Measurements from ENCODE around the gene CAPN8.
"Not testable (repeated sequence)": the region's sequence is repeated elsewhere in the genome, so short reads cannot be mapped to it uniquely, and the experiment has no call there.

CAPN8 gene

DNA sequence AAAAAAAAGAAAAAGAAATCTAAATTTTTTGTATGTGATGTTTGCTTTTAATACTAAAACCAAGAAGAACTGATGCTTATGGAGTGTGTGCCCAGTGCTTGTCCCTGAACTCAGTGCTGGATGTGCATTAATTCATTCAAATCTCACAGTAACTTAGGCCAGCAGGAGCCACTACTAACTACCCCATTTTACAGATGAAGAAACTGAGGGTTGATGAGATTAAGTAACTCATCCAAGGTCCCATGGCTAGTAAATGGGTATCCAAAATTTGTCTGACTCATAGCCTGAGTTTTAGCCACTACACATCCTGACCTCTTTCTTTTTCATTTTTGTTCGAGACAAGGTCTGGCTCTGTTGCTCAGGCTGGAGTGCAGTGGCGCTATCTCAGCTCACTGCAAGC, 144.4 kb downstream of the CAPN8 start:
- H3K4me1 ChIP-seq (ENCODE audit: control insufficient read depth, insufficient read depth, low read length): no peaks in the 10 kb centered on the region
- H3K9me3 ChIP-seq (ENCODE audit: control insufficient read depth, insufficient read depth, low read length): no peaks in the 10 kb centered on the region
- no peak overlapping the region for H3K27ac ChIP-seq (ENCODE audit: low read depth, low read length)
- no peak overlapping the region for H3K9ac ChIP-seq (ENCODE audit: low read depth, low read length)
- H3K27me3 ChIP-seq (ENCODE audit: control insufficient read depth, insufficient read depth, low read length): no peaks in the 10 kb centered on the region
- no peak overlapping the region for H3K4me3 ChIP-seq (ENCODE audit: low read depth, low read length)
- H3K36me3 ChIP-seq (ENCODE audit: control insufficient read depth, insufficient read depth, low read length): no peaks in the 10 kb centered on the region

DNA sequence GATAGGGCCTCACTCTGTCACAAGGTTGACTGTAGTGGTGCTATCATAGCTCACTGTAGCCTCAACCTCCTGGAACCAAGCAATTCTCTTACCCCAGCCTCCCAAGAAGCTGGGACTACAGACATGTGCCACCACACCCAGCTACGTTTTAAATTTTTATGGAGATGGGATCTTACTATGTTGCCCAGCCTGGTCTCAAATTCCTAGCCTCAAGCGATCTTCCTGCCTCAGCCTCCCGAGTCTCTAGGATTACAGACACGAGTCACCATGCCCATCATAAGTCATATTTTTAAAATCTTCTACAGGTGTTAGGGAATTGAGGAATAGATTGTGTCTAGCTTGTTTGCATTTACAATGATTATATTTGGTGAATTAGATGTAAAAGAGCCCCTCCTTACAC, 145.3 kb downstream of the CAPN8 start:
- Histone ChIP-seq H3K9me3 (ENCODE audit: control insufficient read depth, insufficient read depth, low read length) (no peaks in the 10 kb centered on the region), H3K9ac (ENCODE audit: low read depth, low read length) (no peak overlapping the region), H3K36me3 (ENCODE audit: control insufficient read depth, insufficient read depth, low read length) (no peaks in the 10 kb centered on the region)

DNA sequence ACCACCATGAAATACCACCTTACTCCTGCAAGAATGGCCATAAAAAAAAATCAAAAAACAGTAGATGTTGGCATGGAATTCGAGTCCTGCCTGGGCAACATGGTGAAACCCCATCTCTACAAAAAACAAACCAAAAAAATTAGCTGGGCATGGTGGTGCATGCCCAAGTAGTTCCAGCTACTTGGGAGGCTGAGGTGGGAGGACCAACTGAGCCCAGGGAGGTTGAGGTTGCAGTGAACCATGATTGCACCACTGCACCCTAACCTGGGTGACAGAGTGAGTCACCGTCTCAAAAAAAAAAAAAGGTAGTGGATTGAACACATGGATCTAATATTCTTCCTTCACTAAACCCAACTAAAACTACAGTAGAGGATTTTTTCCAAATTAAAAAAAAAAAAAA, 146.4 kb downstream of the CAPN8 start:
- no peak overlapping the region for H3K27ac ChIP-seq (ENCODE audit: low read depth, low read length)
- no peaks in the 10 kb centered on the region for H3K4me1 ChIP-seq (ENCODE audit: control insufficient read depth, insufficient read depth, low read length)
- H3K4me3 ChIP-seq (ENCODE audit: low read depth, low read length): no peak overlapping the region
- H3K27me3 ChIP-seq (ENCODE audit: control insufficient read depth, insufficient read depth, low read length): no peaks in the 10 kb centered on the region
- no peak overlapping the region for H3K9ac ChIP-seq (ENCODE audit: low read depth, low read length)
- no peaks in the 10 kb centered on the region for H3K36me3 ChIP-seq (ENCODE audit: control insufficient read depth, insufficient read depth, low read length)
- no peaks in the 10 kb centered on the region for H3K9me3 ChIP-seq (ENCODE audit: control insufficient read depth, insufficient read depth, low read length)

More for the DNA sequence above, 145.3 kb downstream of the CAPN8 start:
- no peaks in the 10 kb centered on the region for H3K4me1 ChIP-seq (ENCODE audit: control insufficient read depth, insufficient read depth, low read length)
- H3K27me3 ChIP-seq (ENCODE audit: control insufficient read depth, insufficient read depth, low read length): no peaks in the 10 kb centered on the region
- no peak overlapping the region for H3K27ac ChIP-seq (ENCODE audit: low read depth, low read length)
- H3K4me3 ChIP-seq (ENCODE audit: low read depth, low read length): no peak overlapping the region

DNA sequence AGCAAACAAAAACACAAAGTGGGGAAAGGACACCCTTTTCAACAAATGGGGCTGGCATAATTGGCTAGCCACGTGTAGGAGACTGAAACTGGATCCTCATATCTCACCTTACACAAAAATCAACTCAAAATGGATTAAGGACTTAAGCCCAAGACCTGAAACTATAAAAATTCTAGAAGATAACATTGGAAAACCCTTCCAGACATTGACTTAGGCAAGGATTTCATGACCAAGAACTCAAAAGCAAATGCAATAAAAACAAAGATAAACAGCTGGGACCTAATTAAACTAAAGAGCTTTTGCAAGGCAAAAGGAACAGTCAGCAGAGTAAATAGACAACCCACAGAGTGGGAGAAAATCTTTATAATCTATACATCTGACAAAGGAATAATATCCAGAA, 146.9 kb downstream of the CAPN8 start:
- H3K9ac ChIP-seq (ENCODE audit: low read depth, low read length); H3K4me3 ChIP-seq (ENCODE audit: low read depth, low read length); H3K27me3 ChIP-seq (ENCODE audit: control insufficient read depth, insufficient read depth, low read length); H3K27ac ChIP-seq (ENCODE audit: low read depth, low read length); H3K9me3 ChIP-seq (ENCODE audit: control insufficient read depth, insufficient read depth, low read length); H3K4me1 ChIP-seq (ENCODE audit: control insufficient read depth, insufficient read depth, low read length); H3K36me3 ChIP-seq (ENCODE audit: control insufficient read depth, insufficient read depth, low read length): not testable (repeated sequence)

DNA sequence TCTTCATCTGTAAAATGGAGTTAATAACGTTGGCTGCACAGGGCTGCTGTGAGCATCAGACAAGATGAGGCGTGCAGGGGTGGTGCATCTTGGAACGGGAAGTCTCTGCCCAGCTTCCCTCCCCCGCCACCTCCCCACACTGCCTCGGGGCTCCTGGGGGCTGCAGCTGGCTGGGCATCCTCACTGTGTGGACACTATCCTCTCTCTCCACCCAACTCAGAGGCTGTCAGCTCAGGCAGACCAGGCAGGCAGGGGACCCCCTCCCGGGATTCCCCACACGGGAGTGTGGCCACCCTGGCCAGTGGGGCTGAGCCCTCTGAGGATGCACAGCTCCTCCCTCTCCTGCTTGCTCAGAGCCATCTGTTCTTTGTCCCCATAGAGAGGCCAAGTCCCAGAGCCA, 149.6 kb downstream of the CAPN8 start:
- Histone ChIP-seq H3K9ac (ENCODE audit: low read depth, low read length) (no peak overlapping the region), H3K9me3 (ENCODE audit: control insufficient read depth, insufficient read depth, low read length) (no peaks in the 10 kb centered on the region), H3K27ac (ENCODE audit: low read depth, low read length) (no peak overlapping the region), H3K36me3 (ENCODE audit: control insufficient read depth, insufficient read depth, low read length) (no peaks in the 10 kb centered on the region), H3K4me3 (ENCODE audit: low read depth, low read length) (no peak overlapping the region), H3K27me3 (ENCODE audit: control insufficient read depth, insufficient read depth, low read length) (no peaks in the 10 kb centered on the region), H3K4me1 (ENCODE audit: control insufficient read depth, insufficient read depth, low read length) (no peaks in the 10 kb centered on the region)

DNA sequence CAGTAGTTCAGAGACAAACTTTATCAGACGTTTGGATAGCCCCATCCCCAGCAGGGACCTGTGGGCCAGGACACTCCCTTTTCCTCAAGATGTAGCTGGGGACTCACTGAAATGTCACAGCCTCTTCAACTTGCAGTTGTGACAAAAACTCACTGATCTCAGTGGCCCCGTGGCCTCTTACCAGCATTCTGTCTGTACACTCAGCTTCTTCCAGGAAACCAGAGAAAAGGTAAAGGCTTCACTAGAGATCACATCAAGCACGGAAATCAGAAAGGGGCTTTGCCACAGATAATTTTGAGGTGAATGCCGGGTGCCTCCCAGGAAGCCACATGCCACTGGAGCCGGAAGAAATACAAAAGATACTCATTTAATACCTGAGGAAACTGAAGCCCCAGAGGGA, 150.1 kb downstream of the CAPN8 start:
- no peak overlapping the region for H3K4me3 ChIP-seq (ENCODE audit: low read depth, low read length)
- no peaks in the 10 kb centered on the region for H3K4me1 ChIP-seq (ENCODE audit: control insufficient read depth, insufficient read depth, low read length)
- H3K9ac ChIP-seq (ENCODE audit: low read depth, low read length): no peak overlapping the region
- H3K27me3 ChIP-seq (ENCODE audit: control insufficient read depth, insufficient read depth, low read length): no peaks in the 10 kb centered on the region
- H3K9me3 ChIP-seq (ENCODE audit: control insufficient read depth, insufficient read depth, low read length): no peaks in the 10 kb centered on the region
- H3K36me3 ChIP-seq (ENCODE audit: control insufficient read depth, insufficient read depth, low read length): no peaks in the 10 kb centered on the region
- H3K27ac ChIP-seq (ENCODE audit: low read depth, low read length): no peak overlapping the region

DNA sequence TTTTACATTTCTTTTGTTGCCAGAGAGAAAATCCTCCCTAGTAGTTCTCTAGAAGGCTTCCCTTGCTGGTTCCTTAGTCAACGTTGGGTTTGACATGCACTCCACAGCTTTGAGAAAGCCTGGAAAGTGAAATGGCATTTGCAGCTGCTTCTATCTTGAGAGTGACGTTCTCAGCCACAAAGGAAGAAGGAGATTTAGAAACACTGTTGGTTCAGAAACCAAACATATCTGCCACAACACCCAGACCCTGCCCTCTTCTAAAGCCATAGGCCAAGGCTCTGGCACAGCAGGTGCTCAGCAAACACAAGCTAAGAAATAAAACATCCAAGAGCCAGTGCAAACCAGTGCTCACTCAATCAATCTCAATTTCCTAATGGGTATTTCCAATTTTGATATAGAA, 150.9 kb downstream of the CAPN8 start:
- Histone ChIP-seq H3K27ac (ENCODE audit: low read depth, low read length) (no peak overlapping the region), H3K4me1 (ENCODE audit: control insufficient read depth, insufficient read depth, low read length) (no peaks in the 10 kb centered on the region), H3K9ac (ENCODE audit: low read depth, low read length) (no peak overlapping the region), H3K36me3 (ENCODE audit: control insufficient read depth, insufficient read depth, low read length) (no peaks in the 10 kb centered on the region), H3K9me3 (ENCODE audit: control insufficient read depth, insufficient read depth, low read length) (no peaks in the 10 kb centered on the region), H3K4me3 (ENCODE audit: low read depth, low read length) (no peak overlapping the region), H3K27me3 (ENCODE audit: control insufficient read depth, insufficient read depth, low read length) (no peaks in the 10 kb centered on the region)

DNA sequence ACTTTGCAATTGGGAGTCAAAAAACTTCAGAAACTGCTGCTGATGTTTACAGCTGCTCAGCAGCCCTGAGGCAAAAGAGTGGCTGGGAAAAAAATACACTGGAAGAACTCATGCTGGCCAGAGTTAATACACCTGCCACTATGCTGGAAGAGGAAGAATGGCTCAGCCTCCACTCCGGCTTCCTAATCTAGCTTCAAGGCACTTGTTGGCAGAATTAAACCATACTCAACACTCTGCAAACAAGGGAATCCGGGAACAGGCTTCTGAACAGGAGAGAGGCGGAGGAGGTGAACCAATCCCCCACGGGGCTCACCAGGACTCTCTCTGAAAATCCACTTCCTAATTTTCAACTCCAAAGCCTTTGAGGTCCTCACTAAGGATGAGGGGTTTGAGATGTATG, 152.2 kb downstream of the CAPN8 start:
- Histone ChIP-seq H3K9me3 (ENCODE audit: control insufficient read depth, insufficient read depth, low read length) (no peaks in the 10 kb centered on the region), H3K36me3 (ENCODE audit: control insufficient read depth, insufficient read depth, low read length) (no peaks in the 10 kb centered on the region), H3K27ac (ENCODE audit: low read depth, low read length) (no peak overlapping the region), H3K4me3 (ENCODE audit: low read depth, low read length) (no peak overlapping the region), H3K4me1 (ENCODE audit: control insufficient read depth, insufficient read depth, low read length) (no peaks in the 10 kb centered on the region), H3K9ac (ENCODE audit: low read depth, low read length) (no peak overlapping the region), H3K27me3 (ENCODE audit: control insufficient read depth, insufficient read depth, low read length) (no peaks in the 10 kb centered on the region)

DNA sequence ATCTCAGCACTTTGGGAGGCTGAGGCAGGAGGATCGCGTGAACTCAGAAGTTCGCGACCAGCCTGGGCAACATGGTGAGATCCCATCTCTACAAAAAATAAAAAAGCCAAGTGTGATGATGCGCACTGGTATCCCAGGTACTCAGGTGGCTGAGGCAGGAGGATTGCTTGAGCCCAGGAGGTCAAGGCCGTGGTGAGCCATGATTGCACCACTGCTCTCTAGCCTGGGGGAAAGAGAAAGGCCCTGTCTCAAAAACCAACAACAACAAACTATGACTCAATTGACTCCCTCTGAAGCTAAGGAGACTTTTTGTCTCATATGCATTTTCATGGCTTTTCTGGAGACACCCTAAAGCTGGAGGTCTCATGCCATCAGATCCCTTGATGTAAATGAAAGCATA, 153.4 kb downstream of the CAPN8 start:
- H3K27ac ChIP-seq (ENCODE audit: low read depth, low read length): no peak overlapping the region
- no peak overlapping the region for H3K4me3 ChIP-seq (ENCODE audit: low read depth, low read length)
- H3K36me3 ChIP-seq (ENCODE audit: control insufficient read depth, insufficient read depth, low read length): no peaks in the 10 kb centered on the region
- H3K9ac ChIP-seq (ENCODE audit: low read depth, low read length): no peak overlapping the region
- H3K27me3 ChIP-seq (ENCODE audit: control insufficient read depth, insufficient read depth, low read length): no peaks in the 10 kb centered on the region
- H3K4me1 ChIP-seq (ENCODE audit: control insufficient read depth, insufficient read depth, low read length): no peaks in the 10 kb centered on the region
- H3K9me3 ChIP-seq (ENCODE audit: control insufficient read depth, insufficient read depth, low read length): no peaks in the 10 kb centered on the region

DNA sequence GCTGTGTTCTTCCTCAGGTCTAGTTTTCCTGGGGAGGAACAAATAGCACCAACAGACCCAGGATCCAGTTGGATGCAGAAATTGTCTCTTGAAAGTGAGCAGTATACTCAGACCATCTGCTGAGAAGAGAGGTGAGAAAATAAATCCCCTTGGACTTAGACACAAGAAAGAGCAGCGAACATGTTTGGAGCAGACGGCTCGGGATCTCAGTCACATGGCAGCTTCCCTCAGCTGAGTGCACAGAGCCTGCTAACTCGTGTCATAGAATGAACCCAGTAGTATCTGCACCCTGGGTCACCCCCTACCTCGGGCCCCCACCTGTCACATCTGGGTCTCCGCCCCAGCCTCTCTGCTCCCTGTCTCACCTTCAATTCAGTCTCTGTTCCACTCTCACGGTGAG, 156.7 kb downstream of the CAPN8 start:
- H3K4me1 ChIP-seq (ENCODE audit: control insufficient read depth, insufficient read depth, low read length): no peaks in the 10 kb centered on the region
- no peaks in the 10 kb centered on the region for H3K27me3 ChIP-seq (ENCODE audit: control insufficient read depth, insufficient read depth, low read length)
- H3K9ac ChIP-seq (ENCODE audit: low read depth, low read length): no peak overlapping the region
- no peak overlapping the region for H3K27ac ChIP-seq (ENCODE audit: low read depth, low read length)
- no peaks in the 10 kb centered on the region for H3K36me3 ChIP-seq (ENCODE audit: control insufficient read depth, insufficient read depth, low read length)
- H3K4me3 ChIP-seq (ENCODE audit: low read depth, low read length): no peak overlapping the region
- no peaks in the 10 kb centered on the region for H3K9me3 ChIP-seq (ENCODE audit: control insufficient read depth, insufficient read depth, low read length)

DNA sequence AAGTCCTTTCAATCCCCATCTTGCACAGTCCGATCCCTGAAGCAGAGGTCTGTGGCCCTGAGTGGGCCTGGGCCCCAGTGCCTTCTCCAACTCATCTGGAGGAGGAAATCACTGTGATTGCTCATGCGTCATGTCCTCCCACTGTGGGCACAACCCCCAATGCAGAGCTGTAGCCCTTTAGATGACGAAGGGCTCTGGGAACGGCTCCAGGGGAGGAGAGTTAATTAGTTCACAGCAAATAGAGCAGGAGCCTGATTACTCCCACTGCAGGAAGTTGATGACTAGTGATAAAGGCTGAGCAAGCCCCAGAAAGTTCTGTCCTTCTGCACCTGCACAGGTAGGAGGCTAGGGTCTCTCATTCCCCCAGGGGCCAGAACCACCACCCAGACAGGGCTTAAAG, 160.8 kb downstream of the CAPN8 start:
- Histone ChIP-seq H3K36me3 (ENCODE audit: control insufficient read depth, insufficient read depth, low read length) (no peaks in the 10 kb centered on the region), H3K27ac (ENCODE audit: low read depth, low read length) (no peak overlapping the region), H3K9me3 (ENCODE audit: control insufficient read depth, insufficient read depth, low read length) (no peaks in the 10 kb centered on the region), H3K4me3 (ENCODE audit: low read depth, low read length) (no peak overlapping the region), H3K9ac (ENCODE audit: low read depth, low read length) (no peak overlapping the region), H3K4me1 (ENCODE audit: control insufficient read depth, insufficient read depth, low read length) (peaks cover 4% of the 10 kb centered on the region; the same call in 1 of the 2 replicates), H3K27me3 (ENCODE audit: control insufficient read depth, insufficient read depth, low read length) (no peaks in the 10 kb centered on the region)

DNA sequence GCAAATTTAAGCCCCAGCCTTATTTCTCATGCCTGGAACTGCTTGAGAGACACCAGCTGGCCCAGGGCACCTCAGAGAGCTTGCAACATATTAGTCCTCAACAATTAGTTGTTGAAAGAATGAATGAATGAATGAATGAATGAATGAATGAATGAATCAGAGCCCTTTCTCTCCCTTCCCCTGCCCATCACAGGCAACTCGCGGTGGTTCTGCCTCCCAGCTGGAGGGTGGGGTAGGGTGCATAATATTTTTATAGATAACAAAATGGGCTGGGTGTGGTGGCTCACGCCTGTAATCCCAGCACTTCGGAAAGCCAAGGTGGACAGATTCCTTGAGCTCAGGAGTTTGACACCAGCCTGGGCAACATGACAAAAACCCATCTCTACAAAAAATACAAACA, 162.2 kb downstream of the CAPN8 start:
- Histone ChIP-seq H3K36me3 (ENCODE audit: control insufficient read depth, insufficient read depth, low read length) (no peaks in the 10 kb centered on the region), H3K4me1 (ENCODE audit: control insufficient read depth, insufficient read depth, low read length) (peaks cover 4% of the 10 kb centered on the region; the same call in 1 of the 2 replicates), H3K27me3 (ENCODE audit: control insufficient read depth, insufficient read depth, low read length) (no peaks in the 10 kb centered on the region), H3K27ac (ENCODE audit: low read depth, low read length) (no peak overlapping the region), H3K9ac (ENCODE audit: low read depth, low read length) (no peak overlapping the region), H3K4me3 (ENCODE audit: low read depth, low read length) (no peak overlapping the region), H3K9me3 (ENCODE audit: control insufficient read depth, insufficient read depth, low read length) (no peaks in the 10 kb centered on the region)
